H1 (cell line): Measurements from ENCODE around the gene SCNN1B. TPM values are rescaled to one million over a fixed set of nuclear protein-coding genes. Genes with fewer than 3 reads are reported as not detected.

Experiments used
- polyA plus RNA-seq, 7 experiments: library from polyadenylated mRNA; depleted of rRNA in 3 of 7; stranded (reverse) in 5 of 7; unstranded in 2 of 7; fragments of >200 nt in 5 of 7; fragments of 200-250 nt in 2 of 7; gene quantifications; 1 replicate in 5 of 7; 2 replicates in 1 of 7; 4 replicates in 1 of 7; pipeline versions ENCODE4 v1.2.1 to v1.2.3, GENCODE V29; 2011 to 2013; ENCODE audit warnings: missing spikeins in 2 of 7, mixed read lengths in 2 of 7
- total RNA-seq: library from RNA; stranded (reverse); fragmentation: NEBNext Ultra II Directional; extraction: Animal tissue kit (Norgen Biotek cat#: 25700); gene quantifications from 2 replicates; pipeline ENCODE4 v1.2.1, GENCODE V29; 2021
- TF ChIP-seq, protein P1 (sequence below): IDR thresholded peaks from 2 replicates; pipeline ENCODE4 v1.6.1; 2011; ENCODE audit warnings: low read length, improper control_type of control experiment

SCNN1B gene
- total and polyA plus RNA-seq, 2 of the 8 experiments (the other 6 are each of a cell fraction or from before 2014, with no cell fraction given), result 0.20 to 0.95 TPM

DNA sequence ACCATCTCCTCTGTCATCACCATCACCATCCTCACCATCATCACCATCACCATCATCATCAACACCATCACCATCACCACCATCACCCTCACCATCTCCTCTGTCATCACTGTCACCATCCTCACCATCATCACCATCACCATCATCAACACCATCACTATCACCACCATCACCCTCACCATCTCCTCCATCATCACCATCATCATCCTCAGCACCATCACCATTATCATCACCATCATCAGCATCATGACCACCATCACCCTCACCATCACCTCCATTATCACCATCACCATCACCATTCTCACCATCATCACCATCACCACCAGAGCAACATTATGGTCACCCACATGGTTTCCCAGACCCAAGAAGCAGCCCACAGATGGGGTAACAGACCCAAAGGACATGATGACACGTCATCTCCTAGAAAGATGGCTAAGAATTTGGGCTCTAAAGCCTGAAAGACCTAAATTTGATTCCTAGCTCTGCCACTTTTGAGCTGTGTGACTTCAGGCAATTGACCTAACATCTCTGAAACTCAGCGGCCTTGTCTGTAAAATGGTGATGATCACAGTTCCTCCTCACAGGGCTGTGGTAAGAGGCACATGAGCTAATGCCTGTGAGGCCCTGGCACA is 14.6 kb downstream of the SCNN1B start (continued):
- TF ChIP-seq, protein P1, sequence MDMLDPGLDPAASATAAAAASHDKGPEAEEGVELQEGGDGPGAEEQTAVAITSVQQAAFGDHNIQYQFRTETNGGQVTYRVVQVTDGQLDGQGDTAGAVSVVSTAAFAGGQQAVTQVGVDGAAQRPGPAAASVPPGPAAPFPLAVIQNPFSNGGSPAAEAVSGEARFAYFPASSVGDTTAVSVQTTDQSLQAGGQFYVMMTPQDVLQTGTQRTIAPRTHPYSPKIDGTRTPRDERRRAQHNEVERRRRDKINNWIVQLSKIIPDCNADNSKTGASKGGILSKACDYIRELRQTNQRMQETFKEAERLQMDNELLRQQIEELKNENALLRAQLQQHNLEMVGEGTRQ, result no peak
